GM18951 (cell line): ENCODE data around the gene TRAP1.

Experiments used
- POLR2A ChIP-seq: IDR thresholded peaks from 4 replicates; pipeline ENCODE4 v1.6.1; 2011; ENCODE audit warnings: mild to moderate bottlenecking; ENCODE audit not compliant: insufficient read length, insufficient read depth; ENCODE audit errors: extremely low read depth
- in situ Hi-C: fragments of 300-500 bp; cut with MboI; formaldehyde crosslinking; loops from one replicate; pipeline ENCODE4 v1.12.0; 2022; ENCODE audit warnings: low sequenced_read_pairs, mixed read lengths, inconsistent platforms; ENCODE audit not compliant: unreplicated experiment

TRAP1 gene

GRCh38 chr16:3690980-3691720, 26.2 kb downstream of the TRAP1 start:
- no peak for TF ChIP-seq POLR2A
- in situ Hi-C loops = no loop called here

DNA sequence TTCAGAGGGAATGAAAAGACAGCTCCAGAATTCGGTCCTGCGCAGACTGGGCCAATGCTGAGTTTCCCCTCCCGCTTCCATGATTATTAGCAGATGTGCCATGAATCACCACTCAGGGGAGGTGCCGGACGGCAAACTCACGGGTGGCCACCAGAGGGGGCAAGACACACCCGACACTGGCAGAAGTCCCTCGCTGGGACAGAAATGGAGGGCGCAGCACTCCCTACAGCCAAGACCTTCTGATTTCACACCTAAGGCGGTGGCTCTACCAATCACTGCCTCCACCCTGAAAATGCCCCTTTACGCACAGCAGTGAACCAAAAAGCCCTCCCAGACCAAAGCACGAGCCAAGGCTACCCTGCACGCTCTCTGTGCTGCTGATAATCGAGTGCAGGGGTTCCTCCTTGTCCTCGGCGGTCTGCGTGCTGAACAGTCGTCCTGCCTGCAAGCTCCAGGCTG, 26.8 kb downstream of the TRAP1 start:
- in situ Hi-C loops = no loop called here
- TF ChIP-seq POLR2A = no peak

GRCh38 chr16:3689731-3690130, 27.6 kb downstream of the TRAP1 start:
- in situ Hi-C loops = no loop called here
- TF ChIP-seq POLR2A = no peak

- in situ Hi-C loops = no loop called here
- TF ChIP-seq POLR2A = no peak
Observed at GRCh38 chr16:3687792-3688191, 29.5 kb downstream of the TRAP1 start.

GRCh38 chr16:3687021-3687420, 30.3 kb downstream of the TRAP1 start:
- in situ Hi-C loops = no loop called here
- TF ChIP-seq POLR2A = no peak

GRCh38 chr16:3681206-3681605, 36.1 kb downstream of the TRAP1 start:
- in situ Hi-C loops = no loop called here
- TF ChIP-seq POLR2A = no peak

GRCh38 chr16:3677994-3678393, 39.3 kb downstream of the TRAP1 start:
- TF ChIP-seq POLR2A = no peak
- in situ Hi-C loops = no loop called here

DNA sequence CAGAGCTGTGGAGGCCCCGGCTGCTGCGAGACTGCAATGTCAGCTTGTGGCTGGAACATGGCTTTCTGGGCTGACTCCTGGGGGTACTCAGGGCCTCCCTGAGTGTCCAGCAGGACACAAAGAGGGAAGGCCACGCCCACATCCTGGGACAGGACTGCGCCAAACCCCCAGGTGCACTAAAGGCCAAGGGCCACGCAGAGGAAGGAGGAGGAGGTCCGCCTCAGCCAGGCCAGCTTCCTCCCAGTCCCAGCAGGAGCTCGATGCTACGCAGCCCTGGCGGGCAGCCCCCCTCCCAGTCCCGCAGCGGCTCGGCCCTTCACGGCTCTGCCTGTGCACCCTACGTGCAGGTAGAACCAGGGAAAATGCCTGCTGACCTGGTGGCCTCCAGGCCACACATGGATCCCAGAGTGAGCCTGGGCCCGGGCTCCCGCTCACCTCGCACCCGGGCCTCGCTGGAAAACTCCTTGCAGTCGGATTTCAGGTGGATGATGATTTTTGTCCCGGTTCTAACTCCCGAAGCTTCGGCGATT, 41.7 kb downstream of the TRAP1 start:
- in situ Hi-C loops = no loop called here
- no peak for TF ChIP-seq POLR2A

GRCh38 chr16:3674513-3675295, 42.6 kb downstream of the TRAP1 start:
- in situ Hi-C loops = no loop called here
- no peak for TF ChIP-seq POLR2A

DNA sequence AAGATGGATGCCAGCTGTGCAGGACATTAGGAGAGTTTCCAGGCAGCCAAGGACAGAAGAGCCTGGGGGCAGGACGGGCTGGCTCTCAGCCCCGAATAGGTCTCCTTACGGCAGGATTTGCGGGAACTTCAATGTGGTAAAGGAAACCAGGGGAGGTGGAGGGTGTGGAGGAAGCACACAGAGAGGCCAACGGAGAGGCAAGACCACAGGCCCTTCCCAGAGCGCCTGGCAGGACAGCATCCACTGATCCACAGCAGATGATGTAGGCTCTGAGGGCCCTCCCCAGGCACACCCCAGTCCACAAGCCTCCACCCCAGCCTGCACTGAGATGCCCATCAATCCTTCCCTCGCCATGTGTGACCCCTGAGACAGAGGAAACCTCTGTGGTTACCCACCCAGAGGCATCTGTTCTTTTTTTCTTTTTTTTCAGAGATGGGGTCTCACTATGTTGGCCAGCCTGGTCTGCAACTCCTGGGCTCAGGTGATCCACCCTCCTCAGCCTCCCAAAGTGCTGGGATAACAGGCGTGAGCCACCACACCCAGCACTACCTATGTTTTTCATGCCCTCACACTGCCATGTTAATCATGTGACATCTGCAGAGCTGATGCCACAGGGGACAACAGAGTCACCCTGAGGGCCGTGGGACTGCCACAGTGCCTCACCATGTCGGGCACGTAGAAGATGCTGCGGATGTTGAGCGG, 43.5 kb downstream of the TRAP1 start:
- TF ChIP-seq POLR2A = no peak
- in situ Hi-C loops = no loop called here

DNA sequence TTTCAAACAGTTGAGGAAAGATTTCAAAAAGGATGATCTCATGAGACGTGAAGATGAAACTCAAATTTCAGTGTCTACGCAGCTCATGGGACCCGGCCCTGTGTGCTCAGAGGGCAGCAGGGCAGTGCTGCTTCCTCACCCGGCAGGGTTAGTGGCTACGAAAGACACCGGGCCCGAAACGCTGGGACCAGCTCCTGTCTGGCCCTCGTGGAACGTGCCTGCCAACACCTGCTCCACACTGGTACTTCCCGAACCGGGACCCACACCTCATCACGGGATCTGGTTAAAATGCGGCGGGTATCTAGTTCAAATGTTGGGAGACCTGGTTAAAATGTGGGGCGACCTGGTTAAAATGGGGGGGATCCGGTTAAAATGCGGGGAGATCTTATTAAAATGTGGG, 44.1 kb downstream of the TRAP1 start:
- in situ Hi-C loops = no loop called here
- TF ChIP-seq POLR2A = no peak

DNA sequence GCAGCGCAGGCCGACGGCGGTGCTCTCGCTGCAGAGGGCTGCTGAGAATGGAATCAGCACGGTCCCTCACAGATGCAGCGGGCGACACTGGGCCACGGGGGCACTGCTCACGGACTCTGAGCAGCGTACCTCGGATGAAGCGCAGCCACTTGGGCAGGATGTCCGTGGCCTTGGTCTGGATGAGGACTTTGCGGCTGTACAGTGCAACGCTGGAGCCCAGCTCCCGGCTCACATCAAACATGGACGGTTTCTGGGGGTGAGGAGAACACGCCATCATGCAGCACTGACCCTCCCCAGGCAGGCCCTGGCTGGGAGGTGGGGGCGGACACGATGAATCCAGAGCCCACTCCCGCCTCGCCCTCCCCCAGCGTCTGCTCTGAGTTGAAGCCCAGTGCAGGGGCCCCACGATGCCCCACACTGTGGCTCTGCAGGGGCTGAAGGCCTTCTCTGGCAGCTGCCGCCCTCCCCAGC, 44.7 kb downstream of the TRAP1 start:
- in situ Hi-C loops = no loop called here
- no peak for TF ChIP-seq POLR2A

DNA sequence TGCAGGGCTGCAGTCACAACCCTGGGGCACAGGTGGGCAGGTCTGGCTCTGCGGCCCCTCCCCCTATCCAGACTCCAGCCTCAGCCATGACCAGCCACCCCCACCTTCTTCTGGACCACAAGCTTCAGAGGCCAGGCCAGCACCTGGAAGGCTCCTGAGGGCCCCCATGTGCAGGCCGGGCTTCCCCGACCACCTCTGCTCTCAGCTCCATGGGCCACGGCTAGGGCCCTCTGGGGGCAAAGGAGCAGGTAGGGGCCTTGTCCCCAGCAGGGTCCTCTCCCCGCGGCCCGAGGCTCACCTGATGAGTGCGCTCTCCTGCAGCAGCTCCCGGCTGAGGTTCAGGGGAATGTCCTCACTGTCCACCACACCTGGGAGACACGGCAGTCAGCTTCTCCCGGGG, 45.9 kb downstream of the TRAP1 start:
- TF ChIP-seq POLR2A = no peak
- in situ Hi-C loops = no loop called here
